Hematopoietic multipotent progenitor cell treated with erythropoietin and hydrocortisone succinate and interleukin-3 and kit ligand, for 15 days (in vitro differentiated cells): ENCODE data around the gene OR51B2.
A peak's percentile ranks its signal among the peaks of the same experiment; 100 is the strongest.
"Not testable (repeated sequence)": the region's sequence is repeated elsewhere in the genome, so short reads cannot be mapped to it uniquely, and the experiment has no call there.

Experiments
- DNase-seq: peaks from one replicate; pipeline ENCODE4 v3.0.0-alpha.2; 2015; ENCODE audit warnings: low spot score

Gene OR51B2

DNA sequence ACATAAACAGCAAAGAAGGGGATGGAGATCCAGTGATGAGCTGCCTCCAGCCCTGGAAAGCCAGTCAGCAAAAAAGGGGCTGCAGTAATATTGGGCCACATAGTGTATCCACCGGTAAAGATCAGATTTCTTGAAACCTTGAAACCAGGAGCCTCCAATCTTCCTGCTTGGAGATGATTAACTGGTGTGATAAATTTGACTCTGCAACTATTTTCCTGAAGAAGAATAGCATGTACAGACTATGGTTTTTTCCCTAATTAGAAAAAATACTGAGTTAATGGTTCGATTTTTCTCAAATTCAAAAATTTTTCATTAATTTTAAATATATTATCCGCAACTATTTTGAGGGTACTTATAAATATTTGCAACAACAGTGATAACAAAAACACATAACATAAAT is at the start of gene OR51B2:
Gene OR51B2 (minus strand): TSS at position 101 of the 400 bp plus-strand sequence. CDS start 0 bp downstream, at position 101.
- no peak for DNase-seq

DNA sequence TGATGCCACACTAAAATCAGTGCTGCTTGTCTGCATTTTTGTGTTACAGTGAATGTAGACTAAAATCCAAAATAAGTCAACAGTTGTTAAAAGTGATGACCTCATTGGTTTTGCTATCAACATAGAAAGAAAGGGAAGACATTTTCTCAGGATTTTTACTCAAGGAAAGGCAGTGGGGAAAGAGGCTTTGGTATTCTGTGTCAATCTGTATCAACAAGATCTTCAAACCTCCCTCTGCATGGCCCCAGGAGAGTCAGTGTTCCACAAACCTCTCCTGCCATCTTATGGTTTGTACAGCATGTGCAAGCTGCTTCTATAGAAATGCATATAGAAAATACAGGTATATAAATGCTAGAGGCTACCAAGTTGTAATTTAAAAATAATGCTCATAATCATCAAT is 45.7 kb upstream of the OR51B2 start:
- DNase-seq = peak; percentile 81

- no peak for DNase-seq
Measured at GRCh38 chr11:5368502-5369043, 44.5 kb upstream of the OR51B2 start.

DNA sequence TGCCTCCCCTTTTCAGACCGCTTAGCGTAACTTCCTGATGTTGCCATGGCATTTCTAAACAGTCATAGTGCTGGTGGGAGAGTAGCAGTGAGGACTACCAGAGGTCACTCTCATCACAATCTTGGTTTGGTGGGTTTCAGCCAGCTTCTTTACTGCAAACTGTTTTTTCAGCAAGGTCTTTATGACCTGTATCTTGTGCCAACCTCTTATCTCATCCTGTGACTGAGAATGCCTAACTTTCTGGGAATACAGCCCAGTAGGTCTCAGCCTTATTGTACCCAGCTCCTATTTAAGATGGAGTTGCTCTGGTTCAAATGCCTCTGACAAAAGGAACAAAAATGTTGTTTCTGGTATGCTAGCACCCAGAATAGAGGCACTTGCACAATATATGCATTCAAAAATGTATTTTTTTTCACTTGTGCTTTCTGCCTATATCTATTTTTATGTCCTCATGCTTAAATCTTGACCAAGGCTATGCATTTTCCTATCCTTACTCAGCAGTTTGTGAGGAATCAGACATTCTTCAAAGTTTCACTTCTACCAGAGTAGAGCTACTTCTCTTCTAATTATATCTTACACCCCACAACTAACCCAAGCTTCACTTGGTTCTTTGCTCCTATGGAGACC is 43.5 kb upstream of the OR51B2 start:
- DNase-seq = no peak

GRCh38 chr11:5366856-5367255 is 42.8 kb upstream of the OR51B2 start:
- no peak for DNase-seq

- DNase-seq = not testable (repeated sequence)
Measured at GRCh38 chr11:5366365-5366764, 42.3 kb upstream of the OR51B2 start.

GRCh38 chr11:5364214-5364613 is 40.1 kb upstream of the OR51B2 start:
- no peak for DNase-seq

GRCh38 chr11:5363679-5364078 is 39.6 kb upstream of the OR51B2 start:
- no peak for DNase-seq

GRCh38 chr11:5362017-5362625 is 38.0 kb upstream of the OR51B2 start:
- no peak for DNase-seq

- not testable (repeated sequence) for DNase-seq
Measured at GRCh38 chr11:5356031-5356430, 31.9 kb upstream of the OR51B2 start.

DNA sequence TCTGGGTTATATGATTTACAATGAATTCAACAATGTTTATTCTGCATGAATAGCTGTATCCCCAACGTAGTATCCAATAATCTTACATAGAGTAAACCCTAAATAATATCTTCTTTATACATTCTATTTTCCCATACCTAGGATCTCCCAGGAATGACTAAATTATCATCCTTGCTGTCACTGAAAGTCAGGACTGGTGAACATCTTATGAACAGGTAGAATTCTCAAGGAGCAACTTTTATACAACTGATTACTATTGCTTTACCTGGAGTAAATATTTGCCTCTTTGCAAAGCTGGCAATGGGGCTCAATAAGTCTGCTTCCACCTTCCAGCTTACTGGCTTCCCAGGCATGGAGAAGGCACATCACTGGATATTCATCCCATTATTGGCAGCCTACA is 27.1 kb upstream of the OR51B2 start, which contains the start of gene OR51B6:
Gene OR51B6 (plus strand): TSS at position 301 of the 400 bp plus-strand sequence. CDS start 0 bp downstream, at position 301.
- DNase-seq = no peak

DNA sequence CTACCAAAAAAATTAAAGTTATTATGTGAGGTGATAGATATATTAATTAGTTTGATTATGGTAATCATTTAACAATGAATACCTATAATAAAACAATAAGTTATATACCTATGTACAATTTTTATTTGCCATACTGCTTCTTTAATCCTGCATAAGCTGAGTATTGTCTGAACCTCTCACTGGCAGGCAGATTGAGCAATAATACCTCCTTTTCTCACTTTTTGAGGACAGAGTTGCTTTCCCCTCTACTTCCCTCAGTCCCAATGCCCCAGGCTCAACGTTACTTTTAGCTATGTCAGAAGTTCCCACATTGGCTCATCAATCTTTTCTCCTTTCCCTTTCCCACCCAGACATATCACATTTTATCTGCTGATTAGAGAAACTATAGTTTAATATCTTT is 25.5 kb upstream of the OR51B2 start:
- DNase-seq = no peak

DNA sequence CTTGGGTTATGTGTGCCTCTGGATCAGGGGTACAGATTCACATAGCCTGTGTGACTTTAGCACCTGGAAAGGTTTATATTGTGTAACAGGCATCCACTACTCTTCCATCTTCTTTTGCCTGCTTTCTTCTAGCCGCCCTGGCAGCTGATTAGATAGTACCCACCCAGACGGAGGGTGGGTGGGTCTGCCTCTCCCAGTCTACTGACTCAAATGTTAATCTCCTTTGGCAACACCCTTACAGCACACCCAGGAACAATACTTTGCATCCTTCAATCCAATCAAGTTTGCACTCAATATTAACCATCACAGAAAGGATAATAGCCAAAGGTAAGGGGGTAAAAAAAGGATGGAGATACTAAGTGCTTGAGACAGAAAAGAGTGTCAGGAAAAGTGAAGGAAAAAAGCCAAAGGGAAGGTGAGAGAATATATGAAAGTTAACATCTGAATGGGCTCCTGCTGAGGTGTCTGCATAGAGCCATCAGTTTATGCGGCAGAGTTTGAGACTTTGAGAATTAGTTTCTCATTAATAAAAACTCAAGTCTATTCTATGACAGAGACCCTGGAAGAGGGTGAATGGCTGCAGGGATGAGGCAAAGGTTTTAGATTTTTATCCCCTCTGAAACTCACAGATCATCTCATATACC is 24.6 kb upstream of the OR51B2 start:
- DNase-seq = peak; percentile 64

- no peak for DNase-seq
Measured at GRCh38 chr11:5345831-5346230, 21.7 kb upstream of the OR51B2 start.

DNA sequence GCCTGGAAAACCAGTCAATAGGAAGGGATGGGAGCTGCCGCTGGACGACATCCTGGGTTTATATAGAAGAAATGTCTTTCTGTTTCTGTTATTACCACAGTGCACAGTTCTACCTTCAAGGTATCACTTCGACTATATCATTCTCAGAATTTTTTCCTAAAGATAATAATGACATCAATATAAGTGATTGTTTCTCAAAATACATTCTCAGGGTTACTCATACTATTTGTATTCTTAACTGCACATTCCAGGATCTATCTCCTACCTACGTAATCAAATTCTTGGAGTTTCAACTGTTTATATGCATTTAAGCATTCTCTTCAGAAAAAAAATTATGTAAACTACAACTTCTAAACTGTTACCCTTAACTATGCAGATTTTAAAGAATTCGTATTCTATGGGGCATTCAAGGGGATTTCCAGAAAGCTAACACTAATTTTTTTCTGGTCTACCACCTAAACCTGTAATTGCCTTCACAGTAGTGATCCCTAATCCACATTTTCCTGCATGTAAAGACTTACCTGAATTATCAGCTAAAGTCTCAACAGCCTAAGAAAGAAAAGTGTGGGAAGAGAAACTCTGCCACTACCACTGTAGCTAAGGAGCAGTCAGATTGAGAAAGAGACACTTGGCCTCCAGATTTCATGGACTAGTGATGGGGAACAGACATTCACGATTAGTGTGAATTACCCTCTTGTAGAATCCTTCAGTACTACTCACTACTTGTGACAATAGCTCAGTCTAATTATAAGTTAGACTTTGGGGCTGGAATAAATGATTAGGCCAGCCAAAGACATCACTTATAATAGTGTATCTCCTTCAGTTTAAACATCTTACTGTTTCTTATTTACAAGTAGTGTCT is 19.6 kb upstream of the OR51B2 start, which contains the start of gene OR51B5:
Gene OR51B5 (minus strand): TSS at position 51 of the 862 bp plus-strand sequence. CDS start 0 bp downstream, at position 51.
- no peak for DNase-seq

DNA sequence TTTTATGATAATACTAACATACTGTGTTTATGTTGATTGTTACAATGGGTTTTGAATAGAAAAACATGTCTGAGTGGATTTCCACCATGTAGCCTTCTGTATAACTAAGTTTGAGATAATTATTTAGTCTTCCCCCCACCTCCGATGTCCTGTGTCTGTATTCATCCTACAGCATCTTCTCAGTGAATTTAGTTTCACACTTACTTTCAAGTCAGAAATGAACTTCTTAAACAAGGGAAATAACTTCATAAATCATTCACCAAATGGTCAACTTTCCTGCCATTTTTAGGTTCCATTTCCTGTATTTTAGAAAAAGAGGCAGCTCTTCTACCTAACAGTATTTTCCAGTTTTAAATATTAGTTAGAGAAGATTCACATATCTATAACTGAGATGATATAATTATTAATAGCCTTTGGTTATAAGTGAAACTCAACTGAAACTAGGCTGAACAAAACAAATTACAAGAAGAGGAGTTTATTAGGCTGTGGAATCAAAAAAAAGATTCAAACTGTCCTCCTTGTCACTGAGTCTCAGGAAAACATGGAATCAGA is 15.8 kb upstream of the OR51B2 start:
- no peak for DNase-seq

DNA sequence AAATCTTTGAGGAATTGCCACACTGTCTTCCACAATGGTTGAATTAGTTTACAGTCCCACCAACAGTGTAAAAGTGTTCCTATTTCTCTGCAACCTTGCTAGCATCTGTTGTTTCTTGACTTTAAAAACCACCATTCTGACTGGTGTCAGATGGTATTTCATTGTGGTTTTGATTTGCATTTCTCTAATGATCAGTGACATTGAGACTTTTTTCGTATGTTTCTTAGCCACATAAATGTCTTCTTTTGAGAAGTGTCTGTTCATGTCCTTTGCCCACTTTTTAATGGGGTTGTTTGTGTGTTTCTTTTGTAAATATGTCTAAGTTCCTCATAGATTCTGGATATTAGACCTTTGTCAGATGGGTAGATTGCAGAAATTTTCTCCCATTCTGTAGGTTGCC is 13.2 kb upstream of the OR51B2 start:
- DNase-seq = not testable (repeated sequence)

- no peak for DNase-seq
Measured at GRCh38 chr11:5336331-5336730, 12.2 kb upstream of the OR51B2 start.

DNA sequence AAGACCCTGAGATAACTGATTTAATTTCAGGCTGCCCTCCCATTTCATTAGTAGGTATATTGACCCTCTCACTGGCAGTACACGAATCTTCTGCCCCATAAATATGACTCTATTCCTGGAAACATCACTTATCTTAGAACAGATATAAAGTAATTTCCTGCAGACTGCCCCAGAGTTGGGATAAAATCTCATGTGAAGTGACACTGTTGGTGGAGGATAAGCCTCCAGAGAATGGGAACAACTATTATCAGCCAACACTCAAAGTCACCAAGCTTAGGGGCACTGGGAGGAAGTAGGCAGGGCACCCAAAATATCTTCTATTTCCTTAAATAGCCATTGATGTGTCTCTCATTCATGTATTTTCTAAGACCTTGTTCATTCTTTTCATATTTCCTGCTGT is 11.1 kb upstream of the OR51B2 start:
- DNase-seq = no peak

DNA sequence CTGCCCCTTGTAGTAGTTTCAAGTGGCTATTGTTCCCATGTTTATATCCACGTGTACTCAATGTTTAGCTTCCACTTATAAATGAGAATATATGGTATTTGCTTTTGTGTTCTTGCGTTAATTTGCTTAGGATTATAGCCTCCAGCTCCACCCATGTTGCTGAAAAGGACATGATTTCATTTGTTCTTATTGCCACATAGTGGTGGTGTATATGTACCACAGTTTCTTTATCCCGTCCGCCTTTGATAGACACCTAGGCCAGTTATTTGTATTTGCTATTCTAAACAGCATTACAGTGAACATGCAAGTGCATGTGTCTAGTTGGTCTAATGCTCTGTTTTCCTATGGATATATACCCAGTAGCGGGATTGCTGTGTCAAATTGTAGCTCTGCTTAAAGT is 6.8 kb downstream of the OR51B2 start:
- peak; percentile 64 for DNase-seq

DNA sequence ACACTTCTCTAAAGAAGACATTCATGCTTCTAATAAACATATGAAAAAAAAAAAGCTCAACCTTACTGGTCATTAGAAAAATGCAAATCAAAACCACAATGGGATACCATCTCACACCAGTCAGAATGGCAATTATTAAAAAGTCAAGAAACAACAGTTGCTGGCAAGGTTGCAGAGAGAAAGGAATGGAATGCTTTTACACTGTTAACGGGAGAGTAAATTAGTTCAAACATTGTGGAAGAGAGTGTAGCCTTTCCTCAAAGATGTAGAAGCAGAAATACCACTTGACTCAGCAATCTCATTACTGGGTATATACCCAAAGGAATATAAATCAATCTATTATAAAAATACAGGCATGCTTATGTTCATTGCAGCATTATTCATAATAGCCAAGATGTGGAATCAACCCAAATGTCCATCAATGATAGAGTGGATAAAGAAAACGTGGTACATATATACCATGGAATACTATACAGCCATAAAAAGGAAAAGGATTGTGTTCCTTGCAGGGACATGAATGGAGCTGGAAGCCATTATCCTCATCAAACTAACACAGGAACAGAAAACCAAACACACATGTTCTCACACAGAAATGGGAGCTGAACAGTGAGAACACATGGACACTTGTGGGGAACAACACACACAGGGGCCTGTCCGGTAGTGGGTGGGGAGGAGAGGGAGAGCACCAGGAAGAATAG is 10.6 kb downstream of the OR51B2 start:
- DNase-seq = not testable (repeated sequence)
